Epidermal melanocyte (primary cell): ENCODE data around the gene ARFGAP2.
"Not testable (repeated sequence)": the region's sequence is repeated elsewhere in the genome, so short reads cannot be mapped to it uniquely, and the experiment has no call there.

Experiments
- DNase-seq: peaks from one replicate; pipeline ENCODE4 v3.0.0; 2011; ENCODE audit warnings: low spot score; ENCODE audit not compliant: insufficient read length

The ARFGAP2 gene

GRCh38 chr11:47176328-47177228, at the start of gene ARFGAP2:
Gene ARFGAP2, minus strand, starts transcription at chr11:47176879. Its CDS starts 26 bp downstream, at chr11:47176853.
- peak; percentile 100 for DNase-seq

- DNase-seq: no peak
Measured at GRCh38 chr11:47225552-47226400, 49.1 kb upstream of the ARFGAP2 start.

DNA sequence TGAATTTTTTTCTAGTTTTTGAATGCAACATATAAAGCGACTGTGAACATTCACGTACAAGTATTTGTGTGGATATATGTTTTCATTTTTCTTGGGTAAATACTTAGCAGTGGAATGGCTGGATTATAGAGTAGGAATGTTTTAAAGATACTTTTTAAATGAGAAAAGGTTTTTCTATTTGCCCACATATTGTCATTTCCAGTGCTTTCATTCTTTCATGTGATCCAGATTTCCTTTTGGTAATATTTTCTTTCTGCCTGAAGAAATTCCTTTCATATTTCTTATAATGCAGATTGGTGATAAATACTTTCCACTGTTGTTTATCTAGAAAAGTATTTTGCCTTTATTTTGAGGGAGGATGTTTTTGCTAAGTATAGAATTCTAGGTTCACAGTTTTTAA, 46.0 kb upstream of the ARFGAP2 start:
- no peak for DNase-seq

DNA sequence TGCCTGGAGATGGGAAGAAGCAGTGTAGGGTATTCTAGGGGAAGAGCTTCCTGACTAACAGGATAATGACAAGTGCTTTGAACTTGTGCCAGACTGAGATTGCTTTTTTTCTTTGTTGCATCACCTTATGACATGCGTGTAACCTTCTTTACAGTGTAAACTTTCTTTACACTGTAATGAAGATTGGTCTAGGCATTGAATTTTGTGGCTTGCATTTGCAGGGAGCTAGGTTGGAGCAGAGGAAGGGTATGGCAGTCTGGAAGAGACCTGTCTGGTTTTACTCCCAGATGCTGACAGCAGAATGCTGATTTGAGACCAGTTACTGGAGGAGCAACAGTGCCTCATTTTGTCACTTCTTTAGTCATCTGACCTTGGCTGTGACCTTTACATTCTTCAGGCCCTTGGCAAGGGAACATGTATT, 43.7 kb upstream of the ARFGAP2 start:
- no peak for DNase-seq

DNA sequence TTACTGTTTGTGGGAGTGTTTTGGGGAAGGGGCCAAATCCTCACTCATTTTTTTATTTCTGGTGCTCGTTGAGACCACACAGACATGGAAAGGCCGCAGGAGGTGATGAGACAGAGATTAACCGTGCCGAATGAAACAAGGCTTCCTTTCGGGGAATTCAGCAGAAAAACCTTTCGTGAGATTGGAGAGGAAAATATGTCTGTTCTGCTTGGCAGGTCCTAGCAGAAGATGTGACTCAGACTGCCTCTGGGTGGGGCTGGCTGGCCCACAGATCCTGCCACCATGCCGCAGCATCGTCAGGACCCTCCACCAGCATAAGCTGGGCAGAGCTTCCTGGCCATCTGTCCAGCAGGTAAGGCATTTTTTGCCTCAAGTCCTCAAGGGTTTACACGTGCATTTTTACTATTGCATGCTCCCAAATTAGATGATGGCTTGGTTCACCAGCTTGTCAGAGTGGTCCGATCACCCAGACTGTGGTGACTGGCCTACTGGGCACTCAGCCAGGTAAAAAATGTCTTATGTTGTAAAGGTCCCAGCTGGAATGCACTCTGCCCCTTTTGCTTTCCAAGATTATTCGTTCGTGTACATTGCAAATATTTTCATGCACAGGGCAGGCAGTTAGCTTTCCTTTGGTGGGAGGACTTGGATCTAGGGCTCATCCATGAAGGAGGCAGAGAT, 39.6 kb upstream of the ARFGAP2 start:
- DNase-seq: no peak

GRCh38 chr11:47215366-47215910, 38.8 kb upstream of the ARFGAP2 start:
- no peak for DNase-seq

DNA sequence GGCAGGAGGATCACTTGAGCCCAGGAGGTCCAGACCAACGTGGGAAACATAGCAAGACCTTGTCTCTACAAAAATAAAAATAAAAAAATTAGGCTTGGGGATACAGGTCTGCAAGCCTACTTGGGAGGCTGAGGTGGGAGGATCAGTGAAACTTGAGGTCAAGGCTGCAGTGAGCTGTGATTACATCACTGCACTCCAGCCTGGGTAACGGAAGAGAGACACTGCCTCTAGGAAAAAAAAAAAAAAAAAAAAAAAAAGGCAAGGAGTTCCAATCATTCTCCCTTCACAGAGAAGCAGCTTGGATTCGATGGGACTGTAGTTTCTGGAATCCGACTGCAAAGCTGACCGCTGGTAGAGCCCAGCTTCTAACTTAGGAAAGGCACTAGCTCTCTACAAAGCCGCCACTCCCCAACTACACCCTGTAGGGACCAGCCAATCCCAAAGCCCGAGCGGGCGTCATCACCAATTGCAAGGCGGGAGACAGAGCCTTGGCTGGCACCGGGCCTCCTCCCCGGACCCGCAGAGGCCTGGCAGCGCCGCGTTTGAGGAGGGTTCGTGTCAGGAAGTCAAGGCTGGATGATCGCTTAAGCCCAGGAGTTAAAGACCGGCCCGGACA, 37.4 kb upstream of the ARFGAP2 start:
- DNase-seq: peak; percentile 92

- no peak for DNase-seq
Measured at GRCh38 chr11:47212938-47213337, 36.3 kb upstream of the ARFGAP2 start.

- DNase-seq: no peak
Measured at GRCh38 chr11:47208628-47209027, 31.9 kb upstream of the ARFGAP2 start.

DNA sequence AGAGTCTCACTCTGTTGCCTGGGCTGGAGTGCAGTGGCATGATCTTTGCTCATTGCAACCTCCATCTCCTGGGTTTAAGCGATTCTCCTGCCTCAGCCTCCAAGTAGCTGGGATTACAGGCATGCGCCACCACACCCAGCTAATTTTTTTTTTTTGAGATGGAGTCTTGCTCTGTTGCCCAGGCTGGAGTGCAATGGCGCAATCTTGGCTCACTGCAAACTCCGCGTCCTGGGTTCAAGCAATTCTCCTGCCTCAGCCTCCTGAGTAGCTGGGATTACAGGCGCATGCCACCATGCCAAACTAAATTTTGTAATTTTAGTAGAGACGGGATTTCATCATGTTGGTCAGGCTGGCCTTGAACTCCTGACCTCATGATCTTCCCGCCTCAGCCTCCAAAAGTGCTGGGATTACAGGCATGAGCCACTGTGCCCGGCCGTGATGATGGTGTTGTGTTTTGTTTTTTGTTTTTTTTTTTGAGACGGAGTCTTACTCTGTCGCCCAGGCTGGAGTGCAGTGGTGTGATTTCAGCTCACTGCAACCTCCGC, 31.4 kb upstream of the ARFGAP2 start:
- DNase-seq: not testable (repeated sequence)

DNA sequence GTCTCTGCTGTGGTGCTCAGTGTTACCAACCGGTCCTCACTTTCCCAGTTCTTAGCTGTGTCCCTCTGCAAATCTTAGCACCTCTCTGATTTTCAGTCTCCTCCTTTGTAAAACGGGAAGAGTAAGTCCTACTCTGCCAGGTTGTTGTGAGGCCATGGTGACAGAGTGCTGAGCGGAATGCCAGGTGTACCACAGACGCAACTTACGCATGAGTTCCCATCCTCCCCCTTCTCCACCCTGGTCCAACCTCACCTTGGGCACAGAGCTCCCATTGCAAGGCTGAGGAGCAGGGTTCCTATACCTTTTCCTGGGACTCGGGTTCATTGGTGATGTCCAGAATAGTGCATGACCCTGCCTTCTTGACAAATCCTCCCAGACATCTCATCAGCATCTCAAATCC, 30.8 kb upstream of the ARFGAP2 start:
- no peak for DNase-seq

DNA sequence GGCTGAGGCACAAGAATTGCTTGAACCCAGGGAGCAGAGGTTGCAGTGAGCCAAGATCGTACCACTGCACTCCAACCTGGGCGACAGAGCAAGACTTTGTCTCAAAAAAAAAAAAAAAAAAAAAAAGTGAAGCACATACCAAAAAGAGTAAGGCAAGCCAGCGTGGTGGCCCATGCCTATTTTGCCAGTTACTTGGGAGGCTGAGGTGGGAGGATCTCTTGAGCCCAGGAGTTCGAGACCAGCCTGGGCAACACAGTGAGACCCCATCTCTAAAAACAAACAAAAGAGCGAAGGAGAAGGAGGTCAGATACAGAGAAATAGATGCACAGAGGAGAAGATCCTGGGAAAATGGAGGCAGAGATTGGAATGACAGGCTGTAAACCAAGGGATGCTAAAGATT, 29.9 kb upstream of the ARFGAP2 start:
- not testable (repeated sequence) for DNase-seq

DNA sequence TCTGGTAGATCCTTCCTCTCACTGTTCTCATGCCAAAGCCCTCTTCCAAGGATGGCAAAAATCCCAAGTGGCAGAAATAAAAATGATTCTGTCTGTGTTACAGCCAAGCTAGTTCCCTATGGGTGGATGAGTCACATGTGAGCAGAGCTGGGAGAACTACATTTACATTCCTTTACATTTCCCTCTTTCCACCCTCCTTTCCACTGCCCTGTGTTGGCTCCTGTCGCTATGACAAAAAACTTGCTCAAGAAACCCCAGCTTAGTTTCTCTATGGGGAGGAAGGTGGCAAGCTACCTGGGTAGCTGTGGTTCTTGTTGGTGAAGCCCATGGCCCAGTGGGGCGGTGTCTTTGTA, 27.9 kb upstream of the ARFGAP2 start:
- DNase-seq: no peak

DNA sequence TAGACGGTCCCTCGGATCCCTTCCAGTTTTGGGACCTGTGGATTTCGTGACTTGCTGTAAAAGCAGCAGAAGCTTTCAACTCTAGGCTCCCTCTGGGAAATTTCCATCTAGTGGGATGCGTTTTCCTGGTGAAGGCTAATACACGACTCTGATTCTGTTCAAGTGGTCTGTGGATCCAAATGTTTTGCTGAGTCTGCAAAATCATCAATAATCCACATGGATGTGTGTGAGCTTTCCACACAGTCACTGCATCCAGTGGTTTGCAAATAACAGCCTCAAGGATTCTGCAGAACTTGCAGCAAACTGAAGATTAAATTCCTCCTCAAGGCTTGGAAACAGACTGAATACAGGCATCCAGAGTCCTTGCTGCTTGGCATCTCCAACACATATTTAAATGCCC, 25.9 kb upstream of the ARFGAP2 start:
- DNase-seq: no peak

DNA sequence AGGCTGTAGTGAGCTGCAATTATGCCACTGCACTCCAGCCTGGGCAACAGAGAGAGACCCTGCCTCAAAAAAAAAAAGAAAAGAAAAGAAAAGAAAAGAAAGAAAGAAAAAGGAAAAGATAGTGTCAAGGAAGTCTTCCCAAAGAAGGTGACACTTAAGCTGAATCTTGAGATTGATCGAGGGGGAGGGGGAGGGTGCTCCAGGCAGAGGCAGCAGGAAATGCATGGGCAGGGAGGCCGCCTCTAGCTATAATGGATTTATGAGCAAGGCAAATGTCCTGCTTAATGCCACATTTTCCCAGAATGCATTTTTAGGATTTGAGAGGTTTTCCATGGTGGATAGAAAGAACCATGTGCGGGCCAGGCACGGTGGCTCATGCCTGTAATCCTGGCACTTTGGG, 24.3 kb upstream of the ARFGAP2 start:
- DNase-seq: no peak

GRCh38 chr11:47198161-47198560, 21.5 kb upstream of the ARFGAP2 start:
- DNase-seq: not testable (repeated sequence)

DNA sequence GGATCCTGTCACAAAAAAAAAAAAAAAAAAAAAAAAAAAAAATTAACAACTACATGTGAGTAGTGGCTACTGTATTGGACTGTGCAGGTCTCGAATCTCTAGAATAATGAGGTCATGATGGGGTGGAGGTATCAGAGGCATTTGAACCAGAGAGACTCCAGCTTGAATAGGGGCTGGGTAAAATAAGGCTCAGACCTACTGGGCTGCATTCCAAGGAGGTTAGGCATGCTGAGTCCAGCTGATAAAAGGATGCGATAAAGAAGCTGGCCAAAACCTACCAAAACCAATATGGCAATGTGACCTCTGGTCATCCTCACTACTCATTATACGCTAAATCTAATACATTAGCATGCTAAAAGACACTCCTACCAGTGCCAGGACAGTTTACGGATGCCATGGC, 15.4 kb upstream of the ARFGAP2 start:
- no peak for DNase-seq

DNA sequence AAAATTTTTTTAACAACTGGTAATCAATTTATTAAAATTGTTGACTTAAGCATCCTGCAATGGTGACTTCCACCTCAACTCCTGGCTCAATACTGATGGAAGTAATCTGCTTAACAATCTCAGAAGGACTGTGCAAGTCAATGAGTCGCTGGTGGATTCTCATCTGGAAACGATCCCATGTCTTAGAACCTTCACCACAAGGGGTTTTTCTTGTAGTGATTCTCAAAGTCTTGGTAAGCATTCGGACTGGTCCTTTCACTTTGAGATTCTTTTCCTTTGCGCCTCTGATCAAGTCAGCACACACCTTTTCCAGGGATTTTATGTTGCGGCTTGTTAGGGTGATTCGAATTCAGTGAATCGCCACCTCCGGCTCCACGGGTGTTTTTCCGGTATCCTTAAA, 14.5 kb upstream of the ARFGAP2 start:
- DNase-seq: not testable (repeated sequence)

GRCh38 chr11:47189100-47189834, 12.6 kb upstream of the ARFGAP2 start:
- no peak for DNase-seq

GRCh38 chr11:47188259-47188658, 11.6 kb upstream of the ARFGAP2 start:
- DNase-seq: peak; percentile 34
